ENCODE measurements around the gene BIVM.
"Not testable (repeated sequence)": the region's sequence is repeated elsewhere in the genome, so short reads cannot be mapped to it uniquely, and the experiment has no call there.

Gene BIVM

DNA sequence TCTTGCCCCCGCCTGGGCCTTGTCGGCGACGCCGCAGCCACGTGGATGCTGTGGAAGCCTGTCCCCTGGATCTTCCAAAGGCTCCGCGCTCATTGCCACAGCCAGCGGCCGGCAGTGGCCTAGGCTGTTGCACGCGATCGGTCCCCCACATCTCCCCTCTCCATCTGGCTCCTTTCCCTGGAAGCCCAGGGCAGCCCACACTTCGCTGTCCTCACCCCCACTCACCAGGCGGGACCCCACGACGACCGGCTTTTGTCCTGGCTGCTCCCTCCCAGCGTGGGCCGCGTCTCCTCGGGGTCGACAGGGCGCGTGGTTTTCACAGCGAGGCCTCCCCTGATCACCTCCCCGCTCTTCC is 24.7 kb upstream of the BIVM start:
- no peak for DNase-seq (ENCODE audit: low read depth)
- no peak for TF ChIP-seq CTCF (conservative IDR thresholded peaks at IDR 0.05; ENCODE audit: low read depth, low read length)
- peak overlapping the region; percentile 85 for H3K4me3 ChIP-seq (ENCODE audit: low read depth, low read length)

GRCh38 chr13:102774591-102775520 is 24.1 kb upstream of the BIVM start:
- DNase-seq (ENCODE audit: low read depth) = no peak
- H3K4me3 ChIP-seq (ENCODE audit: low read depth, low read length) = no peak overlapping the region
- TF ChIP-seq CTCF (conservative IDR thresholded peaks at IDR 0.05; ENCODE audit: low read depth, low read length) = no peak

GRCh38 chr13:102776271-102776670 is 22.6 kb upstream of the BIVM start:
- TF ChIP-seq CTCF (conservative IDR thresholded peaks at IDR 0.05; ENCODE audit: low read depth, low read length) = no peak
- DNase-seq (ENCODE audit: low read depth) = no peak
- no peak overlapping the region for H3K4me3 ChIP-seq (ENCODE audit: low read depth, low read length)

DNA sequence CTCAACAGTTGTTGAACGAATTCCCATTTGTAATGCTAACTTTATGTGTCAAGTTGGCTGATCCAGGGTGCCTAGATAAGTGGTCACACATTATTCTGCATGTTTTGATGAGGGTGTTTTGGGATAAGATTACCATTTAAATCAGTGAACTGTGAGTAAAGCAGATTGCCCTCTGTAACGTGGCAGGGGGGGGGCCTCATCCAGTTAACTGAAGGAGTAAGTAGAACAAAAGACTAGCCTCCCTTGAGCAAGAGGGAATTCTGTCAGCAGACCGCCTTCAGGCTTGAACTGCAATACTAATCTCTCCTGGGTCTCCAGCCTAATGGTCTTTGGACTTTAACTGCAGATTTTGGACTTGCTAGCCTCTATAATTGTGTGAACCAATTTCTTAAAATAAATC is 21.2 kb upstream of the BIVM start:
- no peak overlapping the region for H3K4me3 ChIP-seq (ENCODE audit: low read depth, low read length)
- TF ChIP-seq CTCF (conservative IDR thresholded peaks at IDR 0.05; ENCODE audit: low read depth, low read length) = no peak
- no peak for DNase-seq (ENCODE audit: low read depth)

DNA sequence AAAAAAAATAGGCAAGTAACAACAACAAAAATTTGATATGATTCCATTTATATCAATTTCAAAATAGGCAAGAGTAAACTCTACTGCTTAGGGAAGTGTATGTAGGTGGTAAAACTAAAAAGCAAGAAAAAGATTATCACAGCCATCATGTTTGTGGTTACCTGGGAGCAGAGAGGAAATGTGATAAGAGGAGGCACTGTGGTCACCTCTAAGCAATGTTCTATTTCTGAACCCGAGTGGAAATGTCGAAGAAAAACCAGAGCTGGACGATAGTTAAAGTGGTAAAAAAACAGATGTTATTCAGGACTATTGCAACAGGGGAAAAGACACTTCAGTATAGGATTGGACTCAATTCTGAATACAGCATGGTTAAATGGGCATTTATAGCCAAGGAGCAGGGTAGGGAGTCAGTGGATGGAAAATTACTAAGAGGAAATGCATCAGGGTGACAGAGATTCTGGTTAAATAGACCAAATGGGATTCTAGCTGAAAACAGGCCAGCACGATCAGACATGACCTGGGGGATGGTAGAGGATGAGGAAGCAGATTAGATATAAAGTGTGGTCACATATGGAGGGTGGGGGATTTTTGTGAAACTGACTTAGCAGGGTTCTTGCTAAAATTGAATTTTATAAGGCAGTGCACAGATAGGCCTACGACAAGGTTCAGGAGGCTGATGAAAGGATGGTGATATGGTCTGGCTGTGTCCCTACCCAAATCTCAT is 19.3 kb upstream of the BIVM start:
- H3K4me3 ChIP-seq (ENCODE audit: low read depth, low read length) = no peak overlapping the region
- no peak for DNase-seq (ENCODE audit: low read depth)
- no peak for TF ChIP-seq CTCF (conservative IDR thresholded peaks at IDR 0.05; ENCODE audit: low read depth, low read length)

- not testable (repeated sequence) for DNase-seq (ENCODE audit: low read depth); H3K4me3 ChIP-seq (ENCODE audit: low read depth, low read length)
These were observed 18.3 kb upstream of the BIVM start for GRCh38 chr13:102780656-102781055.

DNA sequence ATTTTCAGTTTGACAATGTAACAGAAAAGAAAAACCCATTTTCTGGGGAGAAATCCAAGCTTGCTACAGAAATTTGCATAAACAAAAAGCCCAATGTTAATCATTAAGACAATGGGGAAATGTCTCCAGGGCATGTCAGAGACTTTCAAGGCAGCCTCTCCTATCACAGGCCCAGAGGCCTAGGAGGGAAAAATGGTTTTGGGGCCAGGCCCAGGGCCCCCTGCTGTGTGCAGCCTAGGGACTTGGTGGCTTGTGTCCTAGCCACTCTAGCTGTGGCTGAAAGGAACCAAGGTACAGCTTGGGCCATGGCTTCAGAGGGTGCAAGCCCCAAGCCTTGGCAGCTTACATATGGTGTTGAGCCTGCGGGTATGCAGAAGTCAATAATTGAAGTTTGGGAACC is 17.3 kb upstream of the BIVM start:
- no peak for TF ChIP-seq CTCF (conservative IDR thresholded peaks at IDR 0.05; ENCODE audit: low read depth, low read length)
- H3K4me3 ChIP-seq (ENCODE audit: low read depth, low read length) = no peak overlapping the region
- no peak for DNase-seq (ENCODE audit: low read depth)

Data from choroid plexus epithelial cell (primary cell).